Left forelimb (tissue), 1 donor: Measurements from ENCODE around the gene PPP1R7.

Source experiments
- DNase-seq: peaks from one replicate; pipeline ENCODE4 v3.0.0-alpha.2; 2018; ENCODE audit warnings: low spot score

The PPP1R7 gene

DNA sequence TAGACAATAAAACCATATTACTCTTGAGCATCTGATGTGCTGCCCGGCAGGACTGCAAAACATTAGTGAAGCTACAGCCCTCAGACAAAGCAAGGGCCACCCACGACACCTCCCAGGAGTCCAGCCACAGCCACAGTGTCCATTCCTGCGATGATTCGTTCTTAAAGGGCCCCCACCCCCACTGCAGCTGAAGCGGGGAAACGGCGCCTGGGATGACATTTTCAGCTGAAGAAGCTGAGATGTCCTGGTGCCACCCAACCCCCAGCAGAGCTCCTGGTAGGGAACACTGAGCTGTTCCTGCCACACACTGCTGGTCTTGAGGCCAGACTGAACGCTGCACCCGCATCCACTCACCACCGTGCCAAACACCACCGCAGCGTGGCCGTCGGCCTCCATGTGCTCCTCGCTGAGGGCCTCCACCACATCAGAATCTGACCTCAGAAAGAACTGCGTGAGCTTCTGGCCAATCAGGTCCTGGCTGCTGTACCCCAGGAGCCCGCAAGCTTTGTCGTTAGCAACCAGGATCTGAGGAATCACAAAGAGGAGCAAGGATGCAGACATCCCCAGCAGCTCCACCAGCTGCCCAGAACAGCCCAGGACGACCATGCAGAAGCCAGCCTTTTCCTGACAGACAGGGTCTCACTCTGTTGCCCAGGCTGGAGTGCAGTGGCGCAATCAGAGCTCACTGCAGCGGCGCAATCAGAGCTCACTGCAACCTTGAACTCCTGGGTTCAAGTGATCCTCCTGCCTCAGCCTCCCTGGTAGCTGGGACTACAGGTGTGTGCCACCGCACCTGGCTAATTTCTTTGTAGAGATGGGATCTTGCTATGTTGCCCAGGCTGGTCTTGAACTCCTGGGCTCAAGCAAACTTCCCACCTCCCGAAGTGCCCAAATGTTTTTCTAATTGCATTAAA, 10.5 kb upstream of the PPP1R7 start:
- DNase-seq = no peak

DNA sequence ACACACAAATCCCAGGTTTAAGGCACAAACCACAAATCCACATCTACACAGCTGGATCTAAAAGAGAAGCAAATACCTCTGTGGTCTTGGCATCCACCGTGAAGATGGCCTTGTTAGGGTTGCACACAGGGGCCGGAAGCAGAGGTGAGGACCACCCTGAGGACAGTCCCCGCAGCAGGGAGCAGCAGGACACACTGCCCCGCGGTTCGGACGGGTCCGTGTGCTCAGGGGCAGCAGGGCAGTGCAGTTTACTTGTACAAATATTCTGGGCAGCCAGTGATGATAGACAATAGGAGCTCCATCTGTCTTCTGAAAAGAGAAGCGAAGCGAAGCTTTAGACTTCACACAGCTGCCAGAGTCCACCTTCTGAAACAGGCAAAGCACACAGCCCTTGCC, 9.8 kb upstream of the PPP1R7 start:
- no peak for DNase-seq

GRCh38 chr2:241141214-241141770, 9.0 kb upstream of the PPP1R7 start:
- no peak for DNase-seq

DNA sequence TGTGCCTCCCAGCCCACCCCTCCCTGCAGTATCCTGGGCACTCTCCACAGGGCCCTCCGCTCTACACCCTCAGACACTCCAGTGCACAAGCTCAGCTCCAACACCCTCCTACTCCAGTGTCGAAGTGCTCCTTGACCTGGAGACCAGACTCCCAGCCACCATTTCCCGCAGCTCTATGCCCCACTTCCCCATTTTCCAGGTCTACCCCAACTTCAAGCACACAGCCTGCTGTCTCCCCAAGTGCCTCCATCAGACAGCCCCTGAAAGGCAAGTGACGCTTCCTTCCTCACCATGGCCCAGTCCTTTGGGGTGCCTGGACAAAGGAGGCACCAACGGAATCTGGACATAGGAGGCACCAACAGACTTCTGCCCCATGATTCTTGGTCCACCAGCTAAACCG, 8.2 kb upstream of the PPP1R7 start:
- DNase-seq = no peak

- DNase-seq = no peak
Observed at GRCh38 chr2:241142593-241142992, 7.7 kb upstream of the PPP1R7 start.

GRCh38 chr2:241146286-241146685, 4.0 kb upstream of the PPP1R7 start:
- no peak for DNase-seq

GRCh38 chr2:241147336-241147735, 2.9 kb upstream of the PPP1R7 start:
- no peak for DNase-seq

- no peak for DNase-seq
Observed at GRCh38 chr2:241148239-241148638, 2.0 kb upstream of the PPP1R7 start.

GRCh38 chr2:241148891-241149674, 1.2 kb upstream of the PPP1R7 start, which contains the start of gene PASK:
Gene PASK (minus strand): TSS chr2:241149472. CDS start chr2:241143032, 6,440 bp downstream.
- peak; percentile 92 for DNase-seq

GRCh38 chr2:241149675-241149924, 667 bp upstream of the PPP1R7 start:
- DNase-seq = no peak

- DNase-seq = no peak
Observed at GRCh38 chr2:241150660-241151530, 628 bp downstream of the PPP1R7 start.

GRCh38 chr2:241151934-241152660, 1.8 kb downstream of the PPP1R7 start:
- no peak for DNase-seq

DNA sequence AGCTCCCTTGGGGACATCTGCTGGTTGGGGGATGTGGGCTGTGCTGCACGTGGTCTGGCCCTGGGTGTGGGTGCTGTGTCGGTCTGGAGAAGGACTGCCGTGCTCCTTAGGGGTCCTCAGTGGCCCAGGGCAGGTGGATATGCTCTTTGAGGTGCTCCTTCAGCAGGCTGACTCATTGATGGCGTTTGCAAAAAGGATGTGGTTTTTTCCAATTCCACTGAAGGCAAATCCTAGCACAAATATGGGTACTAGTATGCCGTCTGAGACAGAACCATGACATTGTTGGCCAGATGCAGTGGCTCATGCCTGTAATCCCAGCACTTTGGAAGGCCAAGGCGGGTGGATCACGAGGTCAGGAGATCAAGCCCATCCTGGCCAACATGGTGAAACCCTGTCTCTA, 3.3 kb downstream of the PPP1R7 start:
- DNase-seq = no peak

GRCh38 chr2:241154915-241155314, 4.6 kb downstream of the PPP1R7 start:
- DNase-seq = no peak

- no peak for DNase-seq
Observed at GRCh38 chr2:241155936-241156335, 5.7 kb downstream of the PPP1R7 start.

GRCh38 chr2:241156971-241157441, 6.7 kb downstream of the PPP1R7 start:
- DNase-seq = no peak

DNA sequence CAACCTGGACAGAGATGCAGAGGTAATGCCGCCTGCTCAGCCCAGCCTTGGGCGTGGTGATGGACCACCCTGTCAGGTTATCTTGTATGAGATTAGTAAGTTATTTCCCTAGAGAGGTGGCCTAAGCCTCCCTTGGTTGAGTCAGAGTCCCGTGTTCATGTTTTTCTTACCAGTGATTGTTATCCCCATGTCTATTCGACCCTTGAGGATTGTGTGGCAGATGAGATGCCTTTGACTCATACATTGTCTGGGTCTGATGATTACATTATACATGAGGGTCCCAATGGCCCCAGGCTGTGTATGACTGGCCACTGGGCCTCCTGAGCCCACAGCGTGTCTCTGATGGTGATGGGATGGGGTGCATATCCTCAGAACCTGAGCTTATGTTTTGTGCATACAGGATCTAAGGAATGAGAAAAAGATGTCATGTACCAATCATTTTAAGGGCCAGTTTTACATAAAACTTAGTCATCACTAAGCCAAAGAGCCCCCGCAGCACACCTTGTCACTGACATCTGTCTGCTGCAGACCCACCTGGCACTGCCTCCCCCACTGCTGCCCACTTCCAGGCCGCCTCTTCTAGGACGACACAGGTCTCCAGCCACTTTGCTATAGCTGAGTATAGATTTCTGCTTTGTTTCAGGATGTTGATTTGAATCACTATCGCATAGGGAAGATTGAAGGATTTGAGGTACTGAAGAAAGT, 7.7 kb downstream of the PPP1R7 start:
- DNase-seq = no peak

GRCh38 chr2:241158546-241158900, 8.3 kb downstream of the PPP1R7 start:
- DNase-seq = no peak

GRCh38 chr2:241159116-241159515, 8.8 kb downstream of the PPP1R7 start:
- DNase-seq = no peak

GRCh38 chr2:241160318-241160717, 10.1 kb downstream of the PPP1R7 start:
- no peak for DNase-seq
